Spleen (tissue), 11 donors: ENCODE data around the gene MBTPS1. TPM values are rescaled to one million over a fixed set of nuclear protein-coding genes. Genes with fewer than 3 reads are reported as not detected.
"Not testable (repeated sequence)": the region's sequence is repeated elsewhere in the genome, so short reads cannot be mapped to it uniquely, and the experiment has no call there.

Source experiments
- DNase-seq: peaks from one replicate; pipeline ENCODE4 v3.0.0-alpha.2; 2020
- H3K27ac ChIP-seq, 8 donors: fragments of 200-600 bp; sonication (generic) in 7 of 8; 1 replicate in 4 of 8; 2 replicates in 4 of 8; pipeline versions ENCODE4 v1.5.0 to v1.8.0; 2016 to 2021; ENCODE audit warnings: inconsistent platforms in 4 of 8, mild to moderate bottlenecking in 4 of 8, moderate library complexity in 1 of 8
- H3K27me3 ChIP-seq, 7 donors: fragments of 200-600 bp; sonication (generic) in 6 of 7; replicated peaks in 1 of 7; 1 replicate in 4 of 7; 2 replicates in 3 of 7; pipeline versions ENCODE4 v1.5.0 to v1.8.0; 2016 to 2021; ENCODE audit warnings: inconsistent platforms in 3 of 7, mild to moderate bottlenecking in 1 of 7
- H3K36me3 ChIP-seq, 6 donors: fragments of 200-600 bp; sonication (generic) in 5 of 6; 1 replicate in 4 of 6; 2 replicates in 2 of 6; pipeline versions ENCODE4 v1.5.0 to v1.8.0; 2016 to 2021; ENCODE audit warnings: inconsistent platforms in 2 of 6
- H3K4me1 ChIP-seq, 6 donors: fragments of 200-600 bp; sonication (generic) in 5 of 6; 1 replicate in 3 of 6; 2 replicates in 3 of 6; pipeline versions ENCODE4 v1.5.0 to v1.8.0; 2016 to 2021; ENCODE audit warnings: inconsistent platforms in 3 of 6
- H3K4me3 ChIP-seq, 8 donors: fragments of 200-600 bp; sonication (generic) in 7 of 8; 1 replicate in 4 of 8; 2 replicates in 4 of 8; pipeline versions ENCODE4 v1.5.0 to v1.8.0; 2016 to 2021; ENCODE audit warnings: inconsistent platforms in 4 of 8, mild to moderate bottlenecking in 4 of 8, moderate library complexity in 2 of 8
- H3K9me3 ChIP-seq, 8 donors: fragments of 200-600 bp; sonication (generic) in 7 of 8; 1 replicate in 4 of 8; 2 replicates in 4 of 8; pipeline versions ENCODE4 v1.5.0 to v1.8.0; 2016 to 2021; ENCODE audit warnings: inconsistent platforms in 4 of 8
- POLR2A ChIP-seq, 3 donors: fragments of 450-650 bp; IDR thresholded peaks; one replicate each; pipeline ENCODE4 v1.5.1; 2017; ENCODE audit warnings: antibody characterized with exemption in 3 of 3, mild to moderate bottlenecking in 1 of 3
- POLR2AphosphoS5 ChIP-seq, 3 donors: sonication (generic); formaldehyde crosslinking; IDR thresholded peaks; one replicate each; pipeline ENCODE4 v1.5.1; 2017; ENCODE audit warnings: antibody characterized with exemption in 3 of 3
- WGBS, 5 donors: extraction: QIAGEN DNeasy Blood & Tissue Kit in 3 of 5; methylation state at CpG; one replicate each; pipeline versions ENCODE4 v1.1.5 to v1.1.7; 2013 to 2018; 5-methylcytosine and 5-hydroxymethylcytosine counted together
- intact Hi-C: fragments of 100-400 bp; cut with DNase I; formaldehyde crosslinking; loops from one replicate; pipeline ENCODE4 v1.15.0; 2023; ENCODE audit warnings: low total_unique reads
- polyA plus RNA-seq, 3 donors: library from polyadenylated mRNA; stranded (reverse); fragments of 200-250 nt; gene quantifications; one replicate each; pipeline ENCODE4 v1.2.1, GENCODE V29; 2013
- total RNA-seq, 7 donors: library from RNA; depleted of rRNA in 3 of 7; stranded (reverse); fragments of >200 nt in 3 of 7; fragmentation: NEBNext Ultra II Directional in 4 of 7; extraction: Animal tissue kit (Norgen Biotek cat#: 25700) in 4 of 7; gene quantifications; one replicate each; pipeline versions ENCODE4 v1.1.0 to v1.2.1, GENCODE V29; 2016 to 2021
- TF ChIP-seq, protein P1 (sequence below), 11 experiments: fragments of 200-600 bp in 7 of 11; fragments of 450-650 bp in 4 of 11; sonication (generic) in 4 of 11; IDR thresholded peaks in 8 of 11; conservative IDR thresholded peaks in 3 of 11; 1 replicate in 7 of 11; 2 replicates in 4 of 11; pipeline versions ENCODE4 v1.4.0 to v1.8.0; 2016 to 2021; ENCODE audit warnings: antibody characterized with exemption in 11 of 11, inconsistent platforms in 4 of 11, mild to moderate bottlenecking in 1 of 11
- donor health status: healthy with polysubstance abuse.
- donor health status: DM: no; HTN: no; CAD: no; lungs with moderate emphysema.
- donor health status: DM: no; HTN: no; CAD: no.
- donor health status: Bipolar disorder and iron deficiency.
- donor health status: healthy.
- donor health status: DM: no; HTN: no; CAD: no.
- donor health status: DM: yes; HTN: yes; CAD: no.

The MBTPS1 gene
- total and polyA plus RNA-seq, 10 donors, result 34.5 to 121 (median 91.1) TPM

DNA sequence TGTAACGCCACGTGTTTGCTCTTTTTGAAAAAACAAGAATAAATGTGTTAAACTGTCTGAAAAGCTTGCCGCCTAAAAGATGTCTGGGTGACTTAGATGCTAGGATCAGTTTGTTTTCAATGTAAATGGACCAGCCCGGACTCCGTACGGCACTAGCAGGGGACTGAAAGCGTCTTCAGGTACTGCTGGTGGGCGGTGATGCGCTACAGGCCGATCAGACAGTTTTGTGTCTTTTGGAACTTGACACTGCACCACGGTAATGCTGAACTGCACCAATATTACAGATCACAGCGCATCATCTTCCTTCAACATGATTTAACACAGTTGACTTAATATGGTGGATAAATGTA is 727 bp upstream of the MBTPS1 start:
- peak overlapping the region; percentile 65 to 99 (median 93) for H3K4me3 ChIP-seq
- intact Hi-C loops, result no loop called here
- peak overlapping the region in 7 of 8 donors; percentile 91 to 98 (median 94) for H3K27ac ChIP-seq
- no peaks in the 10 kb centered on the region for H3K9me3 ChIP-seq
- WGBS, 5 donors, result 10 to 12% (median 10%) methylated on average over 12 of the region's 12 CpGs
- H3K4me1 ChIP-seq, result peaks cover 15 to 50% (median 41%) of the 10 kb centered on the region in 6 donors
- H3K36me3 ChIP-seq, result peaks cover 0 to 4% (median 0%) of the 10 kb centered on the region in 6 donors
- DNase-seq, result no peak
- no peaks in the 10 kb centered on the region for H3K27me3 ChIP-seq
- TF ChIP-seq POLR2A (IDR thresholded peaks at IDR 0.05) (no peak), POLR2AphosphoS5 (IDR thresholded peaks at IDR 0.05) (no peak)
- TF ChIP-seq, protein P1, sequence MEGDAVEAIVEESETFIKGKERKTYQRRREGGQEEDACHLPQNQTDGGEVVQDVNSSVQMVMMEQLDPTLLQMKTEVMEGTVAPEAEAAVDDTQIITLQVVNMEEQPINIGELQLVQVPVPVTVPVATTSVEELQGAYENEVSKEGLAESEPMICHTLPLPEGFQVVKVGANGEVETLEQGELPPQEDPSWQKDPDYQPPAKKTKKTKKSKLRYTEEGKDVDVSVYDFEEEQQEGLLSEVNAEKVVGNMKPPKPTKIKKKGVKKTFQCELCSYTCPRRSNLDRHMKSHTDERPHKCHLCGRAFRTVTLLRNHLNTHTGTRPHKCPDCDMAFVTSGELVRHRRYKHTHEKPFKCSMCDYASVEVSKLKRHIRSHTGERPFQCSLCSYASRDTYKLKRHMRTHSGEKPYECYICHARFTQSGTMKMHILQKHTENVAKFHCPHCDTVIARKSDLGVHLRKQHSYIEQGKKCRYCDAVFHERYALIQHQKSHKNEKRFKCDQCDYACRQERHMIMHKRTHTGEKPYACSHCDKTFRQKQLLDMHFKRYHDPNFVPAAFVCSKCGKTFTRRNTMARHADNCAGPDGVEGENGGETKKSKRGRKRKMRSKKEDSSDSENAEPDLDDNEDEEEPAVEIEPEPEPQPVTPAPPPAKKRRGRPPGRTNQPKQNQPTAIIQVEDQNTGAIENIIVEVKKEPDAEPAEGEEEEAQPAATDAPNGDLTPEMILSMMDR (IDR thresholded peaks at IDR 0.05 in 8 of 11, conservative IDR thresholded peaks at IDR 0.05 in 3 of 11), result no peak

GRCh38 chr16:84115919-84116719 is 623 bp downstream of the MBTPS1 start:
- no peaks in the 10 kb centered on the region for H3K9me3 ChIP-seq
- DNase-seq, result no peak
- TF ChIP-seq, protein P1 (IDR thresholded peaks at IDR 0.05 in 8 of 11, conservative IDR thresholded peaks at IDR 0.05 in 3 of 11), result peak in 4 of 11 experiments; percentile 22 to 61 (median 57)
- TF ChIP-seq POLR2AphosphoS5 (IDR thresholded peaks at IDR 0.05), result no peak
- H3K4me1 ChIP-seq, result peaks cover 15 to 64% (median 50%) of the 10 kb centered on the region in 6 donors
- H3K36me3 ChIP-seq, result peaks cover 0 to 3% (median 0%) of the 10 kb centered on the region in 6 donors
- WGBS, 5 donors, result 2 to 3% (median 2%) methylated on average over 29 to 57 of the region's 57 CpGs
- H3K27ac ChIP-seq, result peak overlapping the region; percentile 88 to 98 (median 94)
- no peaks in the 10 kb centered on the region for H3K27me3 ChIP-seq
- H3K4me3 ChIP-seq, result peak overlapping the region; percentile 65 to 99 (median 93)
- intact Hi-C loops, result no loop called here

DNA sequence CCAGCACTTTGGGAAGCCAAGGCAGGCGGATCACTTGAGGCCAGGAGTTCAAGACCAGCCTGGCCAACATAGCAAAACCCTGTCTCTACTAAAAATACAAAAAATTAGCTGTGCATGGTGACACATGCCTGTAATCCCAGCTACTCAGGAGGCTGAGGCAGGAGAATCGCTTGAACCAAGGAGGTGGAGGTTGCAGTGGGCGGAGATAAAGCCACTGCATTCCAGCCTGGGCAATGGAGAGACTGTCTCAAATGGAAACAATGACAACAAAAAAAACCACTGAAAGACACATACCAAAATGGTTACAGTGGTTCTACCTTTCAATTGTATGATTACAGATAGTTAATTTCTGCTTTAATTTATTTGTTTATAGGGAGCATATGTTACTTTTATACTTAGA is 4.8 kb downstream of the MBTPS1 start:
- intact Hi-C loops, H3K4me3 ChIP-seq, H3K27me3 ChIP-seq, DNase-seq, H3K9me3 ChIP-seq: not testable (repeated sequence)
- peaks cover 11 to 93% (median 55%) of the 10 kb centered on the region in 6 donors for H3K4me1 ChIP-seq
- H3K36me3 ChIP-seq, result peaks cover 0 to 38% (median 8%) of the 10 kb centered on the region in 6 donors
- WGBS, 5 donors, result 83 to 96% (median 95%) methylated on average over 3 of the region's 3 CpGs
- H3K27ac ChIP-seq, result peak overlapping the region in 1 of 8 donors; percentile 34

- 58 to 75% (median 60%) methylated on average over 3 of the region's 3 CpGs for WGBS, 5 donors
- intact Hi-C loops, result no loop called here
- TF ChIP-seq POLR2AphosphoS5 (IDR thresholded peaks at IDR 0.05), result no peak
- TF ChIP-seq, protein P1 (IDR thresholded peaks at IDR 0.05 in 8 of 11, conservative IDR thresholded peaks at IDR 0.05 in 3 of 11), result no peak
- no peak for TF ChIP-seq POLR2A (IDR thresholded peaks at IDR 0.05)
- Histone ChIP-seq H3K9me3 (no peaks in the 10 kb centered on the region), H3K36me3 (peaks cover 0 to 42% (median 8%) of the 10 kb centered on the region in 6 donors), H3K4me1 (peaks cover 11 to 97% (median 55%) of the 10 kb centered on the region in 6 donors), H3K4me3 (no peak overlapping the region), H3K27ac (peak overlapping the region in 1 of 8 donors; percentile 34), H3K27me3 (no peaks in the 10 kb centered on the region)
- no peak for DNase-seq
Observed at GRCh38 chr16:84111525-84111924, 5.2 kb downstream of the MBTPS1 start.
